ENCODE data around the gene CNGB1. TPM values are rescaled to one million over a fixed set of nuclear protein-coding genes. Genes with fewer than 3 reads are reported as not detected.
"Not testable (repeated sequence)": the region's sequence is repeated elsewhere in the genome, so short reads cannot be mapped to it uniquely, and the experiment has no call there.

The CNGB1 gene
- total RNA-seq, 1 donor from 2014 or later, result not detected

GRCh38 chr16:57863434-57864160 is 107.3 kb downstream of the CNGB1 start:
- Mint-ChIP-seq H3K27ac (ENCODE audit: unreplicated experiment) (no peak overlapping the region), H3K4me3 (ENCODE audit: unreplicated experiment) (no peak overlapping the region), H3K36me3 (ENCODE audit: low read depth) (no peaks in the 10 kb centered on the region), H3K4me1 (ENCODE audit: low read depth) (peaks cover 19% of the 10 kb centered on the region), H3K27me3 (ENCODE audit: low read depth) (no peaks in the 10 kb centered on the region), H3K9me3 (ENCODE audit: low read depth) (no peaks in the 10 kb centered on the region)
- DNase-seq (ENCODE audit: low spot score), result peak; percentile 44
- TF ChIP-seq CTCF (IDR thresholded peaks at IDR 0.05), result peak; percentile 91

GRCh38 chr16:57862698-57863433 is 108.1 kb downstream of the CNGB1 start:
- no peaks in the 10 kb centered on the region for H3K9me3 Mint-ChIP-seq (ENCODE audit: low read depth)
- no peak overlapping the region for H3K27ac Mint-ChIP-seq (ENCODE audit: unreplicated experiment)
- TF ChIP-seq CTCF (IDR thresholded peaks at IDR 0.05), result no peak
- H3K36me3 Mint-ChIP-seq (ENCODE audit: low read depth), result no peaks in the 10 kb centered on the region
- H3K4me1 Mint-ChIP-seq (ENCODE audit: low read depth), result peaks cover 25% of the 10 kb centered on the region
- H3K4me3 Mint-ChIP-seq (ENCODE audit: unreplicated experiment), result no peak overlapping the region
- peak; percentile 30 for DNase-seq (ENCODE audit: low spot score)
- no peaks in the 10 kb centered on the region for H3K27me3 Mint-ChIP-seq (ENCODE audit: low read depth)

GRCh38 chr16:57859331-57859730 is 111.6 kb downstream of the CNGB1 start:
- H3K27me3 Mint-ChIP-seq (ENCODE audit: low read depth), result no peaks in the 10 kb centered on the region
- DNase-seq (ENCODE audit: low spot score), result no peak
- H3K9me3 Mint-ChIP-seq (ENCODE audit: low read depth), result peaks cover 5% of the 10 kb centered on the region
- TF ChIP-seq CTCF (IDR thresholded peaks at IDR 0.05), result peak; percentile 65
- H3K36me3 Mint-ChIP-seq (ENCODE audit: low read depth), result peaks cover 3% of the 10 kb centered on the region
- H3K4me3 Mint-ChIP-seq (ENCODE audit: unreplicated experiment), result no peak overlapping the region
- peaks cover 25% of the 10 kb centered on the region for H3K4me1 Mint-ChIP-seq (ENCODE audit: low read depth)
- no peak overlapping the region for H3K27ac Mint-ChIP-seq (ENCODE audit: unreplicated experiment)

- no peak for DNase-seq (ENCODE audit: low spot score)
- H3K27ac Mint-ChIP-seq (ENCODE audit: unreplicated experiment), result no peak overlapping the region
- TF ChIP-seq CTCF (IDR thresholded peaks at IDR 0.05), result no peak
- peaks cover 23% of the 10 kb centered on the region for H3K4me1 Mint-ChIP-seq (ENCODE audit: low read depth)
- H3K36me3 Mint-ChIP-seq (ENCODE audit: low read depth), result peaks cover 3% of the 10 kb centered on the region
- H3K4me3 Mint-ChIP-seq (ENCODE audit: unreplicated experiment), result no peak overlapping the region
- H3K9me3 Mint-ChIP-seq (ENCODE audit: low read depth), result peaks cover 5% of the 10 kb centered on the region
- H3K27me3 Mint-ChIP-seq (ENCODE audit: low read depth), result no peaks in the 10 kb centered on the region
These were observed 112.3 kb downstream of the CNGB1 start for GRCh38 chr16:57858635-57859034.

- H3K27me3 Mint-ChIP-seq (ENCODE audit: low read depth); H3K36me3 Mint-ChIP-seq (ENCODE audit: low read depth); DNase-seq (ENCODE audit: low spot score); H3K9me3 Mint-ChIP-seq (ENCODE audit: low read depth); H3K27ac Mint-ChIP-seq (ENCODE audit: unreplicated experiment); H3K4me3 Mint-ChIP-seq (ENCODE audit: unreplicated experiment): not testable (repeated sequence)
- peaks cover 16% of the 10 kb centered on the region for H3K4me1 Mint-ChIP-seq (ENCODE audit: low read depth)
These were observed 112.9 kb downstream of the CNGB1 start for GRCh38 chr16:57857991-57858390.

All from chondrocyte (in vitro differentiated cells).